HL-60/S4 (cell line): ENCODE data around the gene CCDC148.
"Not testable (repeated sequence)": the region's sequence is repeated elsewhere in the genome, so short reads cannot be mapped to it uniquely, and the experiment has no call there.

Experiments used
- in situ Hi-C: fragments of 300-500 bp; cut with MboI; formaldehyde crosslinking; loops from 2 replicates; pipeline ENCODE4 v1.14.3; 2022; ENCODE audit warnings: low sequenced_read_pairs

The CCDC148 gene

GRCh38 chr2:158300394-158300793 is 156.2 kb downstream of the CCDC148 start:
- in situ Hi-C loops, result no loop called here

GRCh38 chr2:158297606-158298005 is 158.9 kb downstream of the CCDC148 start:
- in situ Hi-C loops, result no loop called here

GRCh38 chr2:158297120-158297519 is 159.4 kb downstream of the CCDC148 start:
- in situ Hi-C loops, result no loop called here

DNA sequence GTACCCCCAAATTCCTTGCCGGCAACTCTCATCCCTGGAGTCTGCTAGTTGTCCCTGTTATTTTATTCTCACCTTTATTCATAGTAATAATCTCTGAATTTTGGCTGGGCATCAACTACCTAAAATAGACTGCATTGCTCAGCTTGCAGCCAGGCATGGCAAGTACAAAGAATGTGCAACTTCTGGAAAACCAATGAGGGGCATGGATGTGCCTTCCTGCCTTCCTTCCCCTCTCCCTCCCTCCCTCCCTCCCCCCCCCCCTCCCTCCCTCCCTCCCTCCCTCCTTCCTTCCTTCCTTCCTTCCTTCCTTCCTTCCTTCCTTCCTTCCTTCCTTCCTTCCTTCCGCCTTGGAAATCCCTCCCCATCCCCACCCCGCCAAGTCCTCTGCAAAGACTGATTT is 162.8 kb downstream of the CCDC148 start:
- in situ Hi-C loops, result no loop called here

GRCh38 chr2:158291544-158292180 is 164.9 kb downstream of the CCDC148 start:
- in situ Hi-C loops, result no loop called here

DNA sequence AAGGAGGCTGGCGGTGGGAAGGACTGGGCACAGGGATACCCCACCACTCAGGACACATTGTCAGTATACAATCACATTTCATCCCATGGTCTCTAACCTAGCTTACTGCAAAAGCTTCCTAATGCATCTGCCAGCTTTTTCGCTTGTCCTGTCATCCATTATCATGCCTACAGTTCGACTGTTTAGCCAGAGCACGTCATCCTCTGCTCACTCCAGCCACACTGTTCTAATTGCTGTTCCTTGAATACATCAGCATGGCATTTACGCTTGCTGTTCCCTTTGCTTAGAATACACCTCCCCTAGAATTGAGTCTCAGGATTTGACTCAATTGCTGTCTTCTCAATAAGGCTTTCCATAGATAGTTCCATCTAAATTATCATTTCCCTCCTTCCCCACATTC is 166.3 kb downstream of the CCDC148 start:
- in situ Hi-C loops, result no loop called here

DNA sequence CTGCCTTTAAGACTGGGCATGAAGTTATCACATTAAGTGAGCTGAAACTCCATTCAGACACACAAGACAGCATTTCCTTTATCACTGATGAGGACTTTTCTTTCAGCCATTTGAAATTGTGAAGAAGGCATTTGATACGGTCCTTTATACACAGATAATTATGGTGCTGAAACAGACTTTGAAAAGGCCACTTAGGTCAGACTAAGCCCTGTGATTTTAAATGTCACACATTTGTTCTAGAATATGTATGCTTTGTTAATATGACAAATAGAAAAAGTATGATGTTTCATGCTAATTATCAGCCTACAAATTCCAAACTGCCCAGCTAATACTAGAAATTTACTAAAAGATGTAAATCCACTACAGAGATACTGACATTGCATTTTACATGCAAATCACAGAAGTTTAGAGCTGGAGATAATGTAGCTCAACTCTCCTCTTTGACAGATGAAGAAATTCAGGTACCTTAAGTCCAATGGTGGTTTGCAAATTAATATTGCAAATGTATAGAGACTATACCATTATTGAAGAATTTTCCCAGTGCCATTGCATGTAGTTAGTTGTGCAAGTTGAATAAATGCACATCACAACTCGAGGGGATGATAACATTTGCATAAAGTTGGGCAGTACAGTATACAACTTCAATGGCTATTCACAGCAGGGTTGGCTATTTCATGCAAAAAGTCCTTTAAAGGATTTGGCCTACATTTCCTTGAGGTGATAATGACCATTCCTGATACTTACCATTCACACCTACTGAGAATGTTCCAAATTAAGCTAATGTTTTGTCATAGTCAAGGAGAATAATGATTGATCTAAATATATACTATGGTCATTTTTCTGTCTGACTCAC is 179.7 kb downstream of the CCDC148 start:
- in situ Hi-C loops, result no loop called here

GRCh38 chr2:158273791-158274190 is 182.8 kb downstream of the CCDC148 start:
- in situ Hi-C loops, result no loop called here

DNA sequence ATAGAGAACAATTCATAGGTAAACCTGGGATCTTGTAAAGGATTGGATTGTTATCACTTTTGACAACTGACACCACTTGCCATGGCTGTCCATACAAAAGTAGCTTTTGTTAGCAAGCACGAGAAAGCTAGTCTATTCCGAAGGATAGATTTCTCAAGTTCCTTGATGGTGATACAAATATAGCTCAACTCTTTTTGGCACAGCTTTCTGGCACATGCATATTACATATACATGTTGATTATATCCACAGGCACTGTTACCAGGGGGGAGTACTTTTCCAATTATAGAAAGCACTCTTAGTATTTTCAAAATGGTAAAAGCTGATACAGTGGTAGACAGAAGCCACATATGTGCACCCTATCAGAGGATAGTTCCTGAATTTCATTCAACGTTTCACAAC is 186.0 kb downstream of the CCDC148 start:
- in situ Hi-C loops, result no loop called here

DNA sequence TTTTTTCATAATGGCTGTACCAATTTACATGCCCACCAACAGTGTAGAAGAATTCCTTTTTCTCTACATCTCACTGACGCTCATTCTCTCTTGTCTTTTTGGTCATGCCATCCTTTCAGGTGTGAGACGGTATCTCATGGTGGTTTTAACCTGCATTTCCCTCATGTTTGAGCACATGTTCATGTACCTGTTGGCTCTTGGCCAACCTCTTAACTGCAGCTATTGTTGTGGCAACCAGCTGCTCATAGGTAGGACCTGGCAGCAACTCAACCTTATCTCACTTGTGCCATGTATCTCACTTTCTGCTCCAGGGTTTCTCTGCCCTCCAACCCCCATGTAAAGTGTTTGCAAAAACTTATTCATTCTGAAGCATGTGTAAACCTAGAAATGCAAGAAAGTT is 187.4 kb downstream of the CCDC148 start:
- in situ Hi-C loops, result no loop called here

- in situ Hi-C loops, result no loop called here
Observed at GRCh38 chr2:158266111-158266510, 190.4 kb downstream of the CCDC148 start.

DNA sequence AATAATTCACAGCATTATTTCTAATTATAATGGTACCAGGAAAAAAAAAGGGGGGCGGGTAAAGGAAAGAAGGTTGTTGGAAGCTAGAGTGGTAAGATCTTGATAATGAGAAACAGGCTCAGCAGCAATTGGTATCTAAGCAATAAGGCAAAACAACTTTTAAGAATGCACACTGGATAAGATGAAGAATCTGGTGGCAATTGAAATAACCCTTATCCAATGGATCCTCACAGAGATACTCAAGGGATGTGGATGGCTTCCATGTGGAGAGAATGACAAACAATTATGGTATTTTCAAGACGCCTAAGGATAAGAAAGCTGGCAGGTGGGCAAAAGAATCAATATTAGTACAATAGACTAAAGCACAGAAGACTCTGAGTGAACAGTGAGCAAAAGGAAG is 201.3 kb downstream of the CCDC148 start:
- in situ Hi-C loops, result no loop called here

- in situ Hi-C loops, result no loop called here
Observed at GRCh38 chr2:158253170-158253569, 203.4 kb downstream of the CCDC148 start.

GRCh38 chr2:158251356-158251755 is 205.2 kb downstream of the CCDC148 start:
- in situ Hi-C loops, result no loop called here

GRCh38 chr2:158243392-158243791 is 213.2 kb downstream of the CCDC148 start:
- in situ Hi-C loops, result no loop called here

GRCh38 chr2:158242280-158242679 is 214.3 kb downstream of the CCDC148 start:
- in situ Hi-C loops, result no loop called here

DNA sequence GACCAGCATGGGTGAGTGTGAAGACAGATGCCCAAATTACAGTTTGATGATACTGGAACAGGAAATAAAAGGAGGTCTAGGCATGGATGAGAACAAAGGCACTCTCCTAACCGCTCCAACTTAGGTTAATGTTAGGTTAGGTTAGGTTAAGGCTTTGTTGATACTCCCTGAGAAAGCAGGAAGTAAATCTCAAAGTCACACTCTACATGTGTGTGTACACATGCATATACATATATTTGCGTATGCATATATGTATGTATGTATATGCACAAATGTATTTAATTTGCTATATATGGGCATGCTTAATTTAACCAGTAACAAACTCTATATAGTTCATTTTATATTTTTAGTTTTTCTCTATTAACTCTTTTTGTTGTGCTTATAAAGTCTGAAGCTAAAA is 215.6 kb downstream of the CCDC148 start:
- in situ Hi-C loops, result no loop called here

GRCh38 chr2:158239271-158239670 is 217.3 kb downstream of the CCDC148 start:
- in situ Hi-C loops, result no loop called here

GRCh38 chr2:158234497-158234896 is 222.1 kb downstream of the CCDC148 start:
- in situ Hi-C loops, result no loop called here

GRCh38 chr2:158232476-158232875 is 224.1 kb downstream of the CCDC148 start:
- in situ Hi-C loops, result no loop called here

DNA sequence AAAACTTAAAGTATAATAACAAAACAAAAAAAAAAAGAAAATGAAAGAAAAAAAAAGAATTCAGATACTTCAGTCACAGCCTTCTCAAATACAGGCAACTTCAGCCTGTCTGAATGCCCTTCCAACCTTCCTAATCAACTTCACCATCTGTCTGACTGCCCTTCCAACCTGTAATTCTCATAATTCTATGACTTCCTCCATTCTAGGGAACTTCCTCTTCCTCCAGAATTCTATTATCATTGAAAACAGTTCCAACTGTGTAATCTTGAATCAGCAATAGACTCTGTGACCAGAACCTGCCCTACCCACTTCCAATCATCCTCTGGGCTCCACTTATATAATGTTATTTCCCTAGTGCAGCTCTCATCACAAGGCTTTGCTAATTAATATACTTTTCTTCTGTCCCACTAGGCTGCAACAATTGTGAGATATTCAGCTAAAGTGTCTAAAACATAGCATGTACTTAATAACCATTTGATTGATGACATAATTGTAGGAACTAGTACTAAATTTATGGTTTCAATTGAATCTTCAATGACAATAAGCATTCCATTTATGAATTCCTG is 227.5 kb downstream of the CCDC148 start:
- in situ Hi-C loops, result no loop called here

- in situ Hi-C loops, result not testable (repeated sequence)
Observed at GRCh38 chr2:158223066-158223465, 233.5 kb downstream of the CCDC148 start.
